Measurements from ENCODE around the gene TDRKH.

DNA sequence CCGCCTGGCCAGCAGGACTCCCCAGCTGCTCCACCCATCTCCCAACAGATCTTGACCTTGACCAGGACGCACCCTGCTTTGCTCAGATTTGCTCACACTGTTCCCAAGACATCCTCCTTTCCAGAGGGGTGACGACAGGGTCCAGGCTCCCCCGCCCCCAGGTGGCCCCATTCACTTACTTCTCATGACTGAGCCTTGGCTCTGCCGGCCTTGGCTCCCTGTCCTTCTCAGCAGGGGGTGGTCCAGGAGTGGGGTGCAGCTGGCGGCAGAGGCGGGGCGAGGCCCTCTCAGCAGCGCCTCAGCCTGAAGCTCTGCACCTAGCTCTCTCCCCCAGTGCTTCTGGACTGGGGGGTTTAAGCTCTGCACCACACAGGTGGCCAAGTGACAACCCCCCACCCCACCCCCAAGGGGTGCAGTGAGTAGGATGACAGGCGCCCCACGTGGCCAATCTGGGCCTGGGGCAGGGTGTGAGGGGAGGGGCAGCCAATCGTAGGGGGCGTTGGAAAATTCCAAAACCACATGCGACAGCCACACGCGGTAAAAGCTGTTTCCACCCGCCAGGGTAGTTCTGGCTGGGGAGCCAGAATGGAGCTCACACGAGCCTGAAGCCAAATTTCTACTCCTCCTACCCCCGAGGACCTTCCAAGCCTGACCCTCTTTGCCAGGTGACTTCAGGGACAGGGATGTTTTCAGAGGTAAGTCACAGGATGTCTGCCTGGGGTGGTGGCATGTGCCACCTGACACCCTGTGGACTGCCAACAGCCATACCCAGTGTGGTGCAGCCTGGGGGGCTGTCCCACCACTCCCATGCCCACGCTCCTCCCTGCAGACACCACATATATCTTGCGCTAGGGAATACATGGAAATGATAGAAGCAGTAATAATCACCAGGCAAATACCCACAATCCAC lies 35.7 kb upstream of the TDRKH start:
- TF ChIP-seq, protein P1, sequence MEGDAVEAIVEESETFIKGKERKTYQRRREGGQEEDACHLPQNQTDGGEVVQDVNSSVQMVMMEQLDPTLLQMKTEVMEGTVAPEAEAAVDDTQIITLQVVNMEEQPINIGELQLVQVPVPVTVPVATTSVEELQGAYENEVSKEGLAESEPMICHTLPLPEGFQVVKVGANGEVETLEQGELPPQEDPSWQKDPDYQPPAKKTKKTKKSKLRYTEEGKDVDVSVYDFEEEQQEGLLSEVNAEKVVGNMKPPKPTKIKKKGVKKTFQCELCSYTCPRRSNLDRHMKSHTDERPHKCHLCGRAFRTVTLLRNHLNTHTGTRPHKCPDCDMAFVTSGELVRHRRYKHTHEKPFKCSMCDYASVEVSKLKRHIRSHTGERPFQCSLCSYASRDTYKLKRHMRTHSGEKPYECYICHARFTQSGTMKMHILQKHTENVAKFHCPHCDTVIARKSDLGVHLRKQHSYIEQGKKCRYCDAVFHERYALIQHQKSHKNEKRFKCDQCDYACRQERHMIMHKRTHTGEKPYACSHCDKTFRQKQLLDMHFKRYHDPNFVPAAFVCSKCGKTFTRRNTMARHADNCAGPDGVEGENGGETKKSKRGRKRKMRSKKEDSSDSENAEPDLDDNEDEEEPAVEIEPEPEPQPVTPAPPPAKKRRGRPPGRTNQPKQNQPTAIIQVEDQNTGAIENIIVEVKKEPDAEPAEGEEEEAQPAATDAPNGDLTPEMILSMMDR (IDR thresholded peaks at IDR 0.05), result no peak
- no peak for TF ChIP-seq ZFX (IDR thresholded peaks at IDR 0.05; ENCODE audit: borderline replicate concordance)
